Measurements from ENCODE around the gene C6orf163.
A peak's percentile ranks its signal among the peaks of the same experiment; 100 is the strongest.
"Not testable (repeated sequence)": the region's sequence is repeated elsewhere in the genome, so short reads cannot be mapped to it uniquely, and the experiment has no call there.

C6orf163 gene

DNA sequence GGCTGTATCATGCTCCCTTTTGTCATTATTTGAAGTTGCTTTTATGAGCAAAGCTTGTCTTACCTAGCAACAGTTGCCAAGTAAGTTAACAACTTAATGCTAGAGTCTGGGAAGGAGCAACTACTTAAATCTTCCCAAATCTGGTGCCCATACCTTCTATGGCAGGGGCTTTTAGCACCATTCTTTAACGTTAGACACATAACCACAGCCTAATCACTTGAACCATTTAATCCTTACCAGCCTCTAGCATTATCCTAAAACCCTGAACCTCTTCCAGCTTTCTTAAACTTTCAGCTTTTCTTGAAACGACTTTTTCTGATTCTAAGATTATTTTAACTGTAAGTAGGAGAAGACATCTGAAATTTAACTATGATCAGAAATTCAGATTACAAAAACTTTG is at the start of gene C6orf163:
Gene C6orf163 (plus strand): TSS at position 83 of the 400 bp plus-strand sequence. CDS start 287 bp downstream, at position 370.
- no peak for DNase-seq

DNA sequence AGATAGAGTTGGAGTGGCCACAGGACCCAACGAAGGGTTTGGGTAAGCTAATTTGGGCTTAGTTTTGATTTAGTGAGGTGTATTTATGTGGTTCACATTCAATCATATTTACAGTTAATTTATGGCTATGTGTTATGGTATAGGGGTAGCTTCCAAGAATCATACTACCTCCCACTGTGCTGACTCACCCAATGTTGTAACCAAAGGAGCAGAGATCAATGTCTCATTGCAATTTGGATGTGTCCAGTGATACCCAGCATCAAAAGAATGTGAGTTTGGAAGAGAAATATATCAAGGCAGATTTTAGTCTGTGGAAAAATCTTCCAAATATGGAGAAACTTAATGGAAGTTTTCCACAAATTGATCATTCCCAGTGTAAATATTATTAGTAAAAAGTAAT is 47.5 kb upstream of the C6orf163 start:
- no peak for DNase-seq

GRCh38 chr6:87301277-87301676 is 43.3 kb upstream of the C6orf163 start:
- not testable (repeated sequence) for DNase-seq

- peak; percentile 58 for DNase-seq
Measured at GRCh38 chr6:87308970-87309369, 35.6 kb upstream of the C6orf163 start.

GRCh38 chr6:87312860-87313259 is 31.8 kb upstream of the C6orf163 start:
- DNase-seq = no peak

- DNase-seq = no peak
Measured at GRCh38 chr6:87315071-87315470, 29.5 kb upstream of the C6orf163 start.

- no peak for DNase-seq
Measured at GRCh38 chr6:87319271-87319987, 25.2 kb upstream of the C6orf163 start.

DNA sequence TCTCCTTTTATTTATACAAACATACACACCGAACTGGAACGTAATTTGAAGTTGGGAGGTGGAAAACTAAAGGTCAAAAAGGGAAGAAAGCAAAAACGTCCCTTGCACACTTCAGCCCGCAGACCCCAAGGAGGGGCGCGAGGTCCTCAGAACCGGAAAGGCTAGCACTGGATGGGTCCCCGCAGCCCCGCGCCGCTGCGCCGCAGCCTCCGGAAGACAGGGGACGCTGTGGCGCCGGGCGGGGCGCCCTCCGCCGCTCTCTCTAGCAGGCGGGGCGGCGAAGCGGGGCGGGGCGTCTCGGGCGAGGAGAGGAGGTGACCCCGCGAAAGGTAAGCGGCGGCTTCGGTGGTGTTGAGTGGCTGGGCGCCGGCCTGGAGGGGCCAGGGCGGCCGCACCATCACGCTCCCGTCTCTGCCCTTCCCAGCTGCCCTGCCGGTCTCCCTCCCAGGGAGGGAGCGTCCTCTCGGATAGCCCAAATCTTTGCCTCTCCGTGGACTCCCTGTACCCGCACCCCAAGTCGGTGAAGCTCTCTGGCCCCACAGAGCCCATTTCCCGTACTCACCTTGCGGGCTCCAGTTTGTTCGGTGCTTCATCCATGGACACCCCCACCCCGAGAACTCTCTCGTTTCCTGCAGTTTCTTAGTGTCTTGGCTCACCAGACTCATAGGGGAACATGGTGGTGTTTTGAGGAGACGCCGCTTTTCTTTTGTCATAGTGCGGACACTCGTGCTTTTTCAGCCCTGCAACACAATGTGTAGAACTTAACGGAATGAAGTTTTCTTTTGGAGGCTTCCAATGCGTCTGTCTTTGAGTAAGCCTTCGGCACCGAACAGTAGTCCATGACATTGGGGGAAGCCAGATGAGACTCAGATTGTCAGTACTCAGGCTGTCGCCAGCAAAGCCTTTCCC is 22.1 kb upstream of the C6orf163 start, which contains the start of gene SMIM8:
Gene SMIM8 (plus strand): TSS at position 285 of the 909 bp plus-strand sequence. CDS start 14,444 bp downstream, outside the sequence.
- DNase-seq = peak; percentile 92

DNA sequence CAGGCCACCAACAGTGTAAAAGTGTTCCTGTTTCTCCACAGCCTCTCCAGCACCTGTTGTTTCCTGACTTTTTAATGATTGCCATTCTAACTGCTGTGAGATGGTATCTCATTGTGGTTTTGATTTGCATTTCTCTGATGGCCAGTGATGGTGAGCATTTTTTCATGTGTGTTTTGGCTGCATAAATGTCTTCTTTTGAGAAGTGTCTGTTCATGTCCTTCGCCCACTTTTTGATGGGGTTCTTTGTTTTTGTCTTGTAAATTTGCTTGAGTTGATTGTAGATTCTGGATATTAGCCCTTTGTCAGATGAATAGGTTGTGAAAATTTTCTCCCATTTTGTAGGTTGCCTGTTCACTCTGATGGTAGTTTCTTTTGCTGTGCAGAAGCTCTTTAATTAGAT is 20.7 kb upstream of the C6orf163 start:
- DNase-seq = not testable (repeated sequence)

GRCh38 chr6:87330961-87331360 is 13.7 kb upstream of the C6orf163 start:
- no peak for DNase-seq

DNA sequence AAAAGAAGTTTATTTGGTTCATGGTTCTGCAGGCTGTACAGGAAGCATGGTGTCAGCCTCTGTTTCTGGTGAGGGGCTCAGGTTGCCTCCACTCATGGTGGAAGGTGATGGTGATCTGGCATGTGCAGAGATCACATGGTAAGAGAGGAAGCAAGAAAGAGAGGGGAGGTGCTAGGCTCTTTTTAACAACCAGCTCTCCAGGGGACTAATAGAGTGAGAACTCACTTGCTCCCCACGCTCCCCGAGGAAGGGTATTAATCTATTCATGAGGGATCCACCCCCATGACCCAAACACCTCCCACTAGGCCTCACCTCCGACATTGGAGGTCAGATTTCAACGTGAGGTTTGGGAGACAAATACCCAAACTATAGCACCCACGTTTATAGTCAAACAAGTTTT is 11.6 kb upstream of the C6orf163 start:
- no peak for DNase-seq

- no peak for DNase-seq
Measured at GRCh38 chr6:87333591-87334181, 10.9 kb upstream of the C6orf163 start.

DNA sequence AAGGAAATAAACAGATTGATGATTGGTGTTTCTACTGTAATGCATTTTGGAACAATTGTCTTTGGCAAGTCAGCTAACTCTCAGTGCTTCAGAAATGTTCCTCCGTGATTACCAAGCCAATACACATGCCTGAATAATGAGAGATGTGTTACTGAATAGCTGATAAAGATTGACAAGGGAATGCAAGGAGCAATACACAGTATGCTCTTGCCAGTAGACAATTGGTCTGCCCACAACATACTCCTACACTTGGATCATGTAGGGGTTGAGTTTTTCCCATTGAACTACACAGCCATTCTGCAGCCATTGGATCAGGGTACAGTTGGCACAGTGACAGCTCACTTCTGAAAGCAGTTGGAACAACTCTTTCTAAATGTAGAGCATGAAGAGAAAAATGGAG is 9.9 kb upstream of the C6orf163 start:
- no peak for DNase-seq

DNA sequence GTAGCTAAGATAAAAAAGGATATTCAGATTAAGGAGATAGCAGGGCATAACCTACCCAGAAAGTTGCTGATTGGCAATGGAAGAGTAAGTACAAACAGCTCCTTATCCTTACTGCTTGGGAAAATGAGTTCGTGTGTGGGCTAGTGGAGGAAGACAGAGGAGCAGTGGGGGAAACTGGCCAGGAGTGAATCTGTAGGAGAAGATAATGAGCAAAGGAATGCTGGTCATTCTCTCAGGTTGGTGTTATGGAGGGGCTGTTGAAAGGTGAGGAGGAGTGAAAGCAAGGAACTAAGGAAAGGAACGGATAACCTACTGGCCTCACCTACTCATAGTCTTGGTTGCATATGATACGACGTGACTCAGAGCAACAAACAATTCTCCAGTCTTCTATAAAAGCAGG is 8.2 kb upstream of the C6orf163 start:
- DNase-seq = no peak

GRCh38 chr6:87340230-87340629 is 4.4 kb upstream of the C6orf163 start:
- DNase-seq = no peak

GRCh38 chr6:87341158-87341557 is 3.5 kb upstream of the C6orf163 start:
- DNase-seq = no peak

DNA sequence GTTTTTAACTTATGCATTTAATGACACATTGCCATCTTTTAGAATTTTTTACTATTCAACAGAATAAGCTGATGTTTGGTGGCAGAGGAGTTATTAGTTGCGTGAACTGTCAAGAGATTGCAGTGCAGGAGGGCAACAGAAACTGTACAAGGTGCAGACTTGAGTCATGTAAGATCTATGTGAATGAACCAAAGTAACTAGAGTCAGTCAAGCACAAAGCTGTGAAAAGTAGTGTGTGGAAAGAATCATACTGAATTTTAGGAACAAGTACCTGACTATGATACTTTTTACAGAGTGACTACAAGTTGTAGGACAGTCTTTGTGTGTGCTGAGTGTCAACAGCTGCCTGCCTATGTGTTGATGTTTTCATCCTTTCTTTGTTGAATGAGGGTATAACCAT is 2.7 kb upstream of the C6orf163 start:
- DNase-seq = no peak

DNA sequence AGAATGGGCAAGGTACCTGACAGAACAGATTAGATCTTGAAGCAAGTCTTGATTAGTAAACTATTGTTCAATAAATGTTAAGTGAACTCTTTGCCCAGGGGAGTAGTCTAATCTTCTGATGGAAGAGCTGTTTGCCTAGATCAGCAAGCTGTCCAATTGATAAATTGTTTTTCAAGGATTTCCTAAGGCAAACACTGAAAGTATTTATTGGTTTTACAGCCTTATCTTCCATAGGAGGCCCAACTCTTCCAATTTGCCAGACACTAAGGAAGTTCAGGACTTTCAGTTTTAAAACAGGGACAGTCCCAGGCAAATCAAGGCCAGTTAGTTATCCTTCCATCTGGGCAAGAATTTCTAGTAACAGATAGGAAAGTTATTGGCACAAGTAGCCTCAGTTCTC is 1.8 kb upstream of the C6orf163 start:
- DNase-seq = no peak

DNA sequence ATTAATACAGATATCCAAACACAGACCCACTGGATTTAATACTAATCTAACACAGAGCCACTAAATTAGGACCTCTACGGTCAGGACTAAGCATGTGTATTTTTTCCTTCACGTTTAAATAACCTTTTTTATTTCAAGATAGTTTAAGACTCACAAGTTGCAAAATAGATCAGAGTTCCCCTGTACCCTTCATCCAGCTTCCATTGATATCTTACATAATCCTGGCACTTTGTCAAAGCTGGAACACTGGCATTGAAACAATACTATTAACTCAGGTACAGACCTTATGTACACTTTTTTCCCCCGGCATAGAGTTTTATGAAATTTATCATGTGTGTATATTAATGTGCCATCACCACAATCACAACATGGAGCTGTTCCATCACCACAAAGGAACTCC is 2.1 kb downstream of the C6orf163 start:
- DNase-seq = no peak

GRCh38 chr6:87349896-87350295 is 5.3 kb downstream of the C6orf163 start:
- DNase-seq = no peak

GRCh38 chr6:87350516-87350915 is 5.9 kb downstream of the C6orf163 start:
- DNase-seq = no peak

GRCh38 chr6:87351583-87351982 is 7.0 kb downstream of the C6orf163 start:
- DNase-seq = no peak

- DNase-seq = no peak
Measured at GRCh38 chr6:87356181-87356580, 11.6 kb downstream of the C6orf163 start.

Measured in islet precursor cell (in vitro differentiated cells).